Glutamatergic neuron (in vitro differentiated cells): ENCODE measurements around the gene SPATS2L. TPM values are rescaled to one million over a fixed set of nuclear protein-coding genes. Genes with fewer than 3 reads are reported as not detected.
A peak's percentile ranks its signal among the peaks of the same experiment; 100 is the strongest.

Experiments used
- DNase-seq: peaks from one replicate; pipeline ENCODE4 v3.0.0; 2022
- H3K27ac Mint-ChIP-seq: one replicate; pipeline ENCODE4 v1.8.0; 2020; ENCODE audit warnings: mild to moderate bottlenecking, mixed read lengths, inconsistent platforms; ENCODE audit not compliant: unreplicated experiment
- H3K27me3 Mint-ChIP-seq: one replicate; pipeline ENCODE4 v1.8.0; 2020; ENCODE audit warnings: mild to moderate bottlenecking, moderate library complexity, mixed read lengths, inconsistent platforms; ENCODE audit not compliant: unreplicated experiment
- H3K36me3 Mint-ChIP-seq: one replicate; pipeline ENCODE4 v1.8.0; 2020; ENCODE audit warnings: mild to moderate bottlenecking, mixed read lengths, inconsistent platforms; ENCODE audit not compliant: unreplicated experiment
- H3K4me1 Mint-ChIP-seq: one replicate; pipeline ENCODE4 v1.8.0; 2020; ENCODE audit warnings: mild to moderate bottlenecking, low read depth, mixed read lengths, inconsistent platforms; ENCODE audit not compliant: unreplicated experiment
- H3K4me3 Mint-ChIP-seq: one replicate; pipeline ENCODE4 v1.8.0; 2020; ENCODE audit warnings: mild to moderate bottlenecking, mixed read lengths, inconsistent platforms; ENCODE audit not compliant: unreplicated experiment
- H3K9me3 Mint-ChIP-seq: one replicate; pipeline ENCODE4 v1.8.0; 2020; ENCODE audit warnings: mild to moderate bottlenecking, moderate library complexity, mixed read lengths, inconsistent platforms; ENCODE audit not compliant: unreplicated experiment
- CTCF ChIP-seq: fragments of 200-600 bp; sonication (generic); IDR thresholded peaks from one replicate; pipeline ENCODE4 v1.5.0; 2021; ENCODE audit not compliant: partially characterized antibody, unreplicated experiment
- total RNA-seq: library from RNA; stranded (reverse); fragmentation: NEBNext Ultra II Directional; extraction: Animal tissue kit (Norgen Biotek cat#: 25700); gene quantifications from one replicate; pipeline ENCODE4 v1.2.1, GENCODE V29; 2021; ENCODE audit not compliant: unreplicated experiment

The SPATS2L gene
- total RNA-seq, 1 donor from 2014 or later = 45.5 TPM

- H3K27me3 Mint-ChIP-seq = no peaks in the 10 kb centered on the region
- TF ChIP-seq CTCF = no peak
- no peaks in the 10 kb centered on the region for H3K36me3 Mint-ChIP-seq
- no peak for DNase-seq
- peaks cover 8% of the 10 kb centered on the region for H3K4me1 Mint-ChIP-seq
- peaks cover 2% of the 10 kb centered on the region for H3K9me3 Mint-ChIP-seq
- H3K27ac Mint-ChIP-seq = no peak overlapping the region
- no peak overlapping the region for H3K4me3 Mint-ChIP-seq
Measured at GRCh38 chr2:200300638-200301314, 5.7 kb upstream of the SPATS2L start.

- Mint-ChIP-seq H3K36me3 (no peaks in the 10 kb centered on the region), H3K27ac (no peak overlapping the region), H3K4me1 (peaks cover 2% of the 10 kb centered on the region), H3K4me3 (no peak overlapping the region), H3K27me3 (peaks cover 4% of the 10 kb centered on the region), H3K9me3 (peaks cover 6% of the 10 kb centered on the region)
- DNase-seq = no peak
- no peak for TF ChIP-seq CTCF
Measured at GRCh38 chr2:200301953-200302858, 4.3 kb upstream of the SPATS2L start.

- H3K4me1 Mint-ChIP-seq = peaks cover 3% of the 10 kb centered on the region
- no peak overlapping the region for H3K4me3 Mint-ChIP-seq
- H3K27me3 Mint-ChIP-seq = peaks cover 4% of the 10 kb centered on the region
- TF ChIP-seq CTCF = no peak
- no peak overlapping the region for H3K27ac Mint-ChIP-seq
- no peak for DNase-seq
- no peaks in the 10 kb centered on the region for H3K36me3 Mint-ChIP-seq
- H3K9me3 Mint-ChIP-seq = peaks cover 10% of the 10 kb centered on the region
Measured at GRCh38 chr2:200302940-200303727, 3.4 kb upstream of the SPATS2L start.

GRCh38 chr2:200305797-200306195 lies 697 bp upstream of the SPATS2L start:
- Mint-ChIP-seq H3K4me1 (peaks cover 25% of the 10 kb centered on the region), H3K36me3 (no peaks in the 10 kb centered on the region), H3K27ac (peak overlapping the region; percentile 82), H3K9me3 (peaks cover 12% of the 10 kb centered on the region), H3K27me3 (peaks cover 4% of the 10 kb centered on the region), H3K4me3 (peak overlapping the region; percentile 95)
- peak; percentile 42 for DNase-seq
- peak; percentile 31 for TF ChIP-seq CTCF
